ENCODE results near the gene HADHA. TPM values are rescaled to one million over a fixed set of nuclear protein-coding genes. Genes with fewer than 3 reads are reported as not detected.
"Not testable (repeated sequence)": the region's sequence is repeated elsewhere in the genome, so short reads cannot be mapped to it uniquely, and the experiment has no call there.

HADHA gene
- total and polyA plus RNA-seq, 7 experiments from 2014 or later: 83.8 to 150 (median 103) TPM

DNA sequence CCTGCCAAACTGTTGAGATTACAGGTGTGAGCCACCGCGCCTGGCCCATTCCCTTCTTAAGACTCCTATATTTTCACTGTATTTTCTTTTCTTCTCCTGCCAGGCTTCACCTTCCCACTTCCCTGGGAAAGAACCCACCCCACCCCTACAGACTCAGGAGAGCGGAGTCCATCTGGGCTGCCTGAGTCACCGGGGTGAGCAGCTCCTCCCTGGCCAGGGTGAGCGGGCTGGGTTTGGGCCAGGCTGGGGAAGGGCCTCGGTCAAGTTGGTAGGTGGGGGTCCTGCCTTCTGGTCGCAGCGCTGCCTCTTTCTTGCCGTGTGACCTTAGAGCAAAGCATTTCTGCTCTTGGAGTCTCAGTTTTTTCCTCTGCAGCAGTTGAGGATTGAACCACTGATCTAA is 73.6 kb downstream of the HADHA start:
- DNase-seq: no peak
- CTCF ChIA-PET: no interaction called here
- no peak overlapping the region for H3K27ac ChIP-seq (ENCODE audit: low read depth, low read length)
- POLR2A ChIA-PET: no interaction called here
- no peak overlapping the region for H3K4me3 ChIP-seq (ENCODE audit: low read length)
- H3K36me3 ChIP-seq (ENCODE audit: control insufficient read depth in 2 of 3, insufficient read depth in 3 of 3, low read length in 3 of 3): no peaks in the 10 kb centered on the region
- Mint-ChIP-seq H3K4me1 (peaks cover 9 to 19% (median 15%) of the 10 kb centered on the region in 7 donors), H3K36me3 (peaks cover 0 to 4% (median 0%) of the 10 kb centered on the region in 5 donors), H3K4me3 (peak overlapping the region in 3 of 10 donors; percentile 45 to 79 (median 63)), H3K27ac (no peak overlapping the region), H3K9me3 (peaks cover 0 to 2% (median 0%) of the 10 kb centered on the region in 11 donors), H3K27me3 (peaks cover 24 to 47% (median 29%) of the 10 kb centered on the region in 5 donors)
- H3K4me1 ChIP-seq (ENCODE audit: control insufficient read depth in 2 of 2, insufficient read depth in 2 of 2, low read length in 2 of 2): no peaks in the 10 kb centered on the region
- no peaks in the 10 kb centered on the region for H3K9me3 ChIP-seq (ENCODE audit: control insufficient read depth in 2 of 3, low read length in 3 of 3)
- ATAC-seq: no peak
- peaks cover 0 to 9% of the 10 kb centered on the region in 2 donors for H3K27me3 ChIP-seq (ENCODE audit: control insufficient read depth in 2 of 2, insufficient read depth in 2 of 2, low read length in 2 of 2)
- intact Hi-C loops (cut with micrococcal nuclease): loop anchor here (1.0 to 5.0 kb wide), 4 partner anchors 160 to 407 kb away; no protein-coding TSS in a partner anchor

DNA sequence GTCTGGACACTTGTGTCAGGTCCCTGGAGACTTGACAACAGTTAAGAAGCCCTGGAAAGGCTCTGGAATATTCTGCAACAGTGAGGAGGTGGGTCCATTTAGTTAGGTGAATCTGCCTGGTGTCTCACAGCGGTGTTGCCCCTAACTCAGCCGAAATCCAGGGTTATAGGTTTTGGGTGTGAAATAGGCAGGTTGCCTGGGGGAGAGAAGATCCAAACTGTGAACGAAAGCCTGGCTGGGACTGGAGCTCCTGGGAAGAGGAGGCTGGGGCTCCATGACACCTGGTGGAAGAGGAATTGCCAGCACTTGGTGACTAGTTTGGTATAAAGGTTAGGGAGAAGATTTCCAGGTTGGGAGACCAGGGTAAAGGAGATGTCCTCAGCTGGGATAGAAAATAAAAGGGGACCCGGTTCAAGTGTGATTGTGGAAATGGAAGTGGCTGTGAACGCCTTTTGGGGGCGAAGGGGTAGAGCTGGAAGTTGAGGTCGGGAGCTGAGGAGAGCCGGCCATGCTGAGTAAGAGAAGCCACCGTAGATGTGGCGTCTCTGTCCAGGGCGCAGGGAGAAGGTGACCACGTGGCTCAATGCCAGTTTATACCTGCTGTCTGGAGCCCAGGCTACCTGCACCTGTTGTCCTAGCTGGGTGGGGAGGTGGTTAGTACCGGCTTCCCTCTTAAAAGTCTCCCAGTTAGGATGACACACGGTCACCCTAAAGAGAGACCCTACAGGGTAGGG is 74.6 kb downstream of the HADHA start:
- Histone ChIP-seq H3K4me1 (ENCODE audit: control insufficient read depth in 2 of 2, insufficient read depth in 2 of 2, low read length in 2 of 2) (no peaks in the 10 kb centered on the region), H3K27me3 (ENCODE audit: control insufficient read depth in 2 of 2, insufficient read depth in 2 of 2, low read length in 2 of 2) (peaks cover 0 to 9% of the 10 kb centered on the region in 2 donors), H3K36me3 (ENCODE audit: control insufficient read depth in 2 of 3, insufficient read depth in 3 of 3, low read length in 3 of 3) (no peaks in the 10 kb centered on the region), H3K4me3 (ENCODE audit: low read length) (no peak overlapping the region), H3K9me3 (ENCODE audit: control insufficient read depth in 2 of 3, low read length in 3 of 3) (no peaks in the 10 kb centered on the region), H3K27ac (ENCODE audit: low read depth, low read length) (no peak overlapping the region)
- peaks cover 9 to 18% (median 15%) of the 10 kb centered on the region in 7 donors for H3K4me1 Mint-ChIP-seq
- H3K9me3 Mint-ChIP-seq: peaks cover 0 to 2% (median 0%) of the 10 kb centered on the region in 11 donors
- no peak for ATAC-seq
- intact Hi-C loops (cut with micrococcal nuclease): loop anchor here (2.0 to 5.0 kb wide), 3 partner anchors 161 to 407 kb away; no protein-coding TSS in a partner anchor
- peak overlapping the region in 1 of 9 donors; percentile 39 for H3K27ac Mint-ChIP-seq
- peaks cover 22 to 39% (median 25%) of the 10 kb centered on the region in 5 donors for H3K27me3 Mint-ChIP-seq
- ChIA-PET POLR2A (interaction anchor here (0.6 kb wide), 1 partner anchor 330 kb away, joined by 4 read pairs; no protein-coding TSS in a partner anchor), CTCF (no interaction called here)
- H3K4me3 Mint-ChIP-seq: peak overlapping the region in 3 of 10 donors; percentile 3 to 18 (median 15)
- no peak for DNase-seq
- H3K36me3 Mint-ChIP-seq: peaks cover 0 to 4% (median 0%) of the 10 kb centered on the region in 5 donors

DNA sequence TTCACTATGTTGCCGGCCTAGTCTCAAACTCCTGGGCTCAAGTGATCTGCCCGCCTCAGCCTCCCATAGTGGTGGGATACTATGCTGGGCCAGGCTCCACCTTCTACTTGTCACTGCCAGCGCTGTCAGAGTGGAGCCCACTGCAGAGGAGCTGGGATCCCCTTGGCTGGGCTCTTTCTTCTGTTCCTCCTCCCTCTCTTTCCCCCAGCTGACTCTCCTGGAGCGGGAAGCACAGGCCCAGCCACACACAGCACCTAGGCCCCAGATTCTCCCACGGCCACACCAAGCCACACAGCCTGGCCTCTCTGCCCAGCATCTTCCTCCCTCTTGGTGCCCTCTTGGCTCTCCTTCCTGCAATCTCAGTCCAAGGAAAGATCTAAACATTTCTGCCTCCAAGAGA is 75.2 kb downstream of the HADHA start:
- intact Hi-C loops (cut with micrococcal nuclease): no loop called here
- peaks cover 16 to 38% (median 19%) of the 10 kb centered on the region in 5 donors for H3K27me3 Mint-ChIP-seq
- peaks cover 0 to 2% (median 0%) of the 10 kb centered on the region in 11 donors for H3K9me3 Mint-ChIP-seq
- H3K9me3 ChIP-seq (ENCODE audit: control insufficient read depth in 2 of 3, low read length in 3 of 3): no peaks in the 10 kb centered on the region
- no peak overlapping the region for H3K4me3 ChIP-seq (ENCODE audit: low read length)
- peaks cover 5 to 12% (median 10%) of the 10 kb centered on the region in 7 donors for H3K4me1 Mint-ChIP-seq
- peaks cover 0 to 4% of the 10 kb centered on the region in 2 donors for H3K27me3 ChIP-seq (ENCODE audit: control insufficient read depth in 2 of 2, insufficient read depth in 2 of 2, low read length in 2 of 2)
- CTCF ChIA-PET: no interaction called here
- ATAC-seq (no peak), DNase-seq (no peak)
- no peaks in the 10 kb centered on the region for H3K4me1 ChIP-seq (ENCODE audit: control insufficient read depth in 2 of 2, insufficient read depth in 2 of 2, low read length in 2 of 2)
- H3K27ac Mint-ChIP-seq: no peak overlapping the region
- no peak overlapping the region for H3K4me3 Mint-ChIP-seq
- H3K27ac ChIP-seq (ENCODE audit: low read depth, low read length): no peak overlapping the region
- peaks cover 0 to 2% (median 0%) of the 10 kb centered on the region in 5 donors for H3K36me3 Mint-ChIP-seq
- POLR2A ChIA-PET: interaction anchor here (1.2 kb wide), 1 partner anchor 30 kb away, joined by 3 read pairs; no protein-coding TSS in a partner anchor
- H3K36me3 ChIP-seq (ENCODE audit: control insufficient read depth in 2 of 3, insufficient read depth in 3 of 3, low read length in 3 of 3): no peaks in the 10 kb centered on the region

DNA sequence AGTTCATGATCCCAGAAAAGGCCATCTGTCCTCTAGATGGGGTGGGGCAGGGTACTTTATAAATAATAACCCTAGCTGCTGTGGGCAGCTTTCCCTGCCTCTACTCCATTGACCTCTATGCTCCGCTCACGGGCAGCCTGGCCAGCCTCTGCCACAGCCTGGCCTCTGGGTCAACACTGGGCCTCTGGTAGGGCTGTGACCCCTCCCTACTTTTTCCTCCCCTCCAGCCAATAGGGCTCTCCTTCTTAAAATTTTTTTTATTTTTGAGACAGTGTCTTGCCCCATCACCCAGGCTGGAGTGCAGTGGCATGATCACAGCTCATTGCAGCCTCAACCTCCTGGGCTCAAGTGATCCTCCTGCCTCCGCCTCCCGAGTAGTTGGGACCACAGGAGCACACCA is 75.6 kb downstream of the HADHA start:
- no peak overlapping the region for H3K4me3 Mint-ChIP-seq
- DNase-seq: no peak
- no peak for ATAC-seq
- H3K4me3 ChIP-seq (ENCODE audit: low read length): no peak overlapping the region
- no peaks in the 10 kb centered on the region for H3K9me3 ChIP-seq (ENCODE audit: control insufficient read depth in 2 of 3, low read length in 3 of 3)
- peaks cover 15 to 36% (median 18%) of the 10 kb centered on the region in 5 donors for H3K27me3 Mint-ChIP-seq
- H3K27ac Mint-ChIP-seq: no peak overlapping the region
- H3K36me3 Mint-ChIP-seq: peaks cover 0 to 2% (median 0%) of the 10 kb centered on the region in 5 donors
- no peaks in the 10 kb centered on the region for H3K4me1 ChIP-seq (ENCODE audit: control insufficient read depth in 2 of 2, insufficient read depth in 2 of 2, low read length in 2 of 2)
- H3K27ac ChIP-seq (ENCODE audit: low read depth, low read length): no peak overlapping the region
- peaks cover 0 to 4% of the 10 kb centered on the region in 2 donors for H3K27me3 ChIP-seq (ENCODE audit: control insufficient read depth in 2 of 2, insufficient read depth in 2 of 2, low read length in 2 of 2)
- intact Hi-C loops (cut with micrococcal nuclease): no loop called here
- ChIA-PET CTCF (no interaction called here), POLR2A (interaction anchor here (1.2 kb wide), 1 partner anchor 30 kb away, joined by 3 read pairs; no protein-coding TSS in a partner anchor)
- no peaks in the 10 kb centered on the region for H3K36me3 ChIP-seq (ENCODE audit: control insufficient read depth in 2 of 3, insufficient read depth in 3 of 3, low read length in 3 of 3)
- H3K9me3 Mint-ChIP-seq: peaks cover 0 to 2% (median 0%) of the 10 kb centered on the region in 11 donors
- H3K4me1 Mint-ChIP-seq: peaks cover 4 to 12% (median 9%) of the 10 kb centered on the region in 7 donors

DNA sequence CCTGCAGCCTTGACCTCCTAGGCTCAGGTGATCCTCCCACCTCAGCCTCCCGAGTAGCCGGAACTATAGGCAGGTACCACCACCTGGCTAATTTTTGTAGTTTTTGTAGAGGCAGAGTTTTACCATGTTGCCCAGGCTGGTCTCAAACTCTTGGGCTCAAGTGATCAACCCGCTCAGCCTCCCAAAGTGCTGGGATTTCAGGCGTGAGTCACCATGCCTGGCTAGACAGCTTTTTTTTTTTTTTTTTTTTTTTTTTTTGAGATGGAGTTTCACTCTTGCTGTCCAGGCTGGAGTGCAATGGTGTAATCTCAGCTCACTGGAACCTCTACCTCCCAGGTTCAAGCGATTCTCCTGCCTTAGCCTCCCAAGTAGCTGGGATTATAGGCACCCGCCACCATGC is 77.9 kb downstream of the HADHA start:
- H3K9me3 ChIP-seq (ENCODE audit: control insufficient read depth in 2 of 3, low read length in 3 of 3); ATAC-seq; H3K36me3 Mint-ChIP-seq; H3K4me1 Mint-ChIP-seq; H3K27ac ChIP-seq (ENCODE audit: low read depth, low read length); CTCF ChIA-PET; H3K9me3 Mint-ChIP-seq; H3K27ac Mint-ChIP-seq; H3K4me3 ChIP-seq (ENCODE audit: low read length); H3K4me3 Mint-ChIP-seq; H3K27me3 ChIP-seq (ENCODE audit: control insufficient read depth in 2 of 2, insufficient read depth in 2 of 2, low read length in 2 of 2); DNase-seq; intact Hi-C loops (cut with micrococcal nuclease); H3K4me1 ChIP-seq (ENCODE audit: control insufficient read depth in 2 of 2, insufficient read depth in 2 of 2, low read length in 2 of 2); H3K36me3 ChIP-seq (ENCODE audit: control insufficient read depth in 2 of 3, insufficient read depth in 3 of 3, low read length in 3 of 3): not testable (repeated sequence)
- peaks cover 6 to 29% (median 9%) of the 10 kb centered on the region in 5 donors for H3K27me3 Mint-ChIP-seq
- POLR2A ChIA-PET: interaction anchor here (0.6 to 0.9 kb wide), 2 partner anchors 18 to 387 kb away, joined by 3 to 6 read pairs; no protein-coding TSS in a partner anchor

DNA sequence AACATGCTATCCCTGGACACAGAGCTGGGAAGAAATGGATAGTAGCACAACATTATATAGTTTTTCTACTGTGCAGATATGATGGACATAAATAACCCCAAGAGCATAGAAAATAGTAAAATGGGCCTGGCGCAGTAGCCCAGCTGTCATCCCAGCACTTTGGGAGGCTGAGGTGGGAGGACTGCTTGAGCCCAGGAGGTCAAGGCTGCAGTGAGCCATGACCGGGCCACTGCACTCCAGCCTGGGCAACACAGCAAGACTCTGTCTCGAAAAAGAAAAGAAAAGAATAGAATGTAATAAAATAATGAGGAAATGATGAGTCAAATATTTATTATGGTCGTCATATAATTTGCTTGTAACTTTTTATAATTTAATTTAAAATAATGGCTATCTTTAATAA is 79.0 kb downstream of the HADHA start:
- Histone ChIP-seq H3K27ac (ENCODE audit: low read depth, low read length) (no peak overlapping the region), H3K4me1 (ENCODE audit: control insufficient read depth in 2 of 2, insufficient read depth in 2 of 2, low read length in 2 of 2) (no peaks in the 10 kb centered on the region), H3K9me3 (ENCODE audit: control insufficient read depth in 2 of 3, low read length in 3 of 3) (no peaks in the 10 kb centered on the region), H3K36me3 (ENCODE audit: control insufficient read depth in 2 of 3, insufficient read depth in 3 of 3, low read length in 3 of 3) (no peaks in the 10 kb centered on the region), H3K4me3 (ENCODE audit: low read length) (no peak overlapping the region), H3K27me3 (ENCODE audit: control insufficient read depth in 2 of 2, insufficient read depth in 2 of 2, low read length in 2 of 2) (no peaks in the 10 kb centered on the region)
- Mint-ChIP-seq H3K27ac (no peak overlapping the region), H3K4me3 (no peak overlapping the region), H3K27me3 (peaks cover 0 to 19% (median 0%) of the 10 kb centered on the region in 5 donors), H3K4me1 (no peaks in the 10 kb centered on the region), H3K9me3 (peaks cover 0 to under 1% (median 0%) of the 10 kb centered on the region in 11 donors), H3K36me3 (no peaks in the 10 kb centered on the region)
- no peak for DNase-seq
- intact Hi-C loops (cut with micrococcal nuclease): no loop called here
- no peak for ATAC-seq
- ChIA-PET CTCF (no interaction called here), POLR2A (interaction anchor here (0.6 kb wide), 1 partner anchor 152 kb away, joined by 4 read pairs; no protein-coding TSS in a partner anchor)

Data from naive thymus-derived CD4-positive, alpha-beta T cell (primary cell).